ENCODE measurements around the gene HEATR5B. TPM values are rescaled to one million over a fixed set of nuclear protein-coding genes. Genes with fewer than 3 reads are reported as not detected.

The HEATR5B gene
- total and polyA plus RNA-seq, 2 of the 8 experiments (the other 6 are each of a cell fraction or from before 2014, with no cell fraction given) = 7.0 to 12.6 TPM

- no peak for TF ChIP-seq CTBP2 (IDR thresholded peaks at IDR 0.05; ENCODE audit: borderline replicate concordance, insufficient read depth, insufficient read length, low read length)
- TF ChIP-seq RFX5 (IDR thresholded peaks at IDR 0.05; ENCODE audit: borderline replicate concordance, low read depth, low read length) = no peak
- TF ChIP-seq GTF2F1 (IDR thresholded peaks at IDR 0.05; ENCODE audit: borderline replicate concordance, low read depth, low read length) = no peak
- TF ChIP-seq TEAD4 (IDR thresholded peaks at IDR 0.05; ENCODE audit: low read depth, low read length) = no peak
- no peak overlapping the region for H3K4me2 ChIP-seq (ENCODE audit: insufficient read depth in 1 of 2, low read depth in 2 of 2, low read length in 2 of 2)
- H2BK15ac ChIP-seq (ENCODE audit: low read length) = no peak overlapping the region
- no peak for FAIRE-seq
- no peak overlapping the region for H2AK5ac ChIP-seq (ENCODE audit: low read depth, low read length)
- H2BK5ac ChIP-seq (ENCODE audit: low read depth, low read length) = no peak overlapping the region
- no peak overlapping the region for H3K9ac ChIP-seq (replicated peaks in 1 of 4; ENCODE audit: extremely low read depth in 1 of 4, low read depth in 3 of 4, low read length in 3 of 4)
- H3K4ac ChIP-seq (replicated peaks; ENCODE audit: insufficient read length, low read depth, low read length) = no peak overlapping the region
- H3K4me1 ChIP-seq (replicated peaks in 1 of 4; ENCODE audit: control insufficient read depth in 3 of 4, insufficient read depth in 4 of 4, low read length in 3 of 4) = no peaks in the 10 kb centered on the region
- H3K14ac ChIP-seq (ENCODE audit: insufficient read length) = no peak overlapping the region
- no peak overlapping the region for H3K27ac ChIP-seq (ENCODE audit: low read depth, low read length)
- H4K8ac ChIP-seq (ENCODE audit: extremely low read depth, insufficient read depth, low read length) = no peak overlapping the region
- no peak overlapping the region for H2BK120ac ChIP-seq (replicated peaks; ENCODE audit: low read depth, low read length)
- DNase-seq (ENCODE audit: low read depth in 1 of 2, low spot score in 2 of 2) = no peak
- no peak overlapping the region for H4K5ac ChIP-seq (ENCODE audit: insufficient read length, low read depth, low read length)
- H4K20me1 ChIP-seq (replicated peaks in 1 of 2; ENCODE audit: control insufficient read depth in 1 of 2, insufficient read depth in 2 of 2, low read length in 2 of 2) = no peaks in the 10 kb centered on the region
- no peak overlapping the region for H2BK12ac ChIP-seq (ENCODE audit: low read depth, low read length)
- ChIA-PET POLR2A (ENCODE audit: partially characterized antibody) (no interaction called here), CTCF (ENCODE audit: partially characterized antibody) (interaction anchor here (0.8 kb wide), 1 partner anchor 138 kb away, joined by 6 read pairs; no protein-coding TSS in a partner anchor)
- no peak overlapping the region for H2BK20ac ChIP-seq (ENCODE audit: low read length)
- peaks cover 0 to 29% (median 22%) of the 10 kb centered on the region in 4 experiments; a peak in 7 of 8 replicates for H3K36me3 ChIP-seq (ENCODE audit: control insufficient read depth in 2 of 4, insufficient read depth in 4 of 4, low read length in 3 of 4)
- H3K27me3 ChIP-seq (replicated peaks in 1 of 4; ENCODE audit: control insufficient read depth in 3 of 4, extremely low read depth in 1 of 4, insufficient read depth in 3 of 4, low read length in 3 of 4) = no peaks in the 10 kb centered on the region
- no peak overlapping the region for H3K18ac ChIP-seq (ENCODE audit: extremely low read depth, low read length)
- no peak overlapping the region for H3K56ac ChIP-seq (replicated peaks; ENCODE audit: insufficient read length, low read depth, low read length)
- no peaks in the 10 kb centered on the region for H3K9me3 ChIP-seq (ENCODE audit: insufficient read depth in 2 of 2, low read depth in 1 of 2, low read length in 1 of 2)
- no peaks in the 10 kb centered on the region for H3K79me2 ChIP-seq (ENCODE audit: control insufficient read depth in 1 of 2, insufficient read depth in 2 of 2, low read length in 2 of 2)
- H3K4me3 ChIP-seq (ENCODE audit: extremely low read depth in 1 of 4, insufficient read depth in 2 of 4, low read depth in 3 of 4, low read length in 4 of 4) = no peak overlapping the region
- no peak overlapping the region for H2AFZ ChIP-seq (ENCODE audit: low read length)
- H4K91ac ChIP-seq (replicated peaks; ENCODE audit: insufficient read length, low read length) = no peak overlapping the region
- 76% methylated on average over 2 of the region's 2 CpGs; no CpG with 5 or more reads in 1 of the 2 experiments for WGBS, 2 experiments (ENCODE audit: extremely low coverage in 1 of 2, insufficient coverage in 1 of 2, insufficient read length in 1 of 2, insufficient replicate concordance in 2 of 2, low coverage in 1 of 2, low lambda C conversion rate in 2 of 2, missing lambda C conversion rate in 1 of 2)
- H3K23me2 ChIP-seq (ENCODE audit: low read depth, low read length) = no peaks in the 10 kb centered on the region
- no peak overlapping the region for H3K23ac ChIP-seq (ENCODE audit: insufficient read length)
- no peaks in the 10 kb centered on the region for H3K79me1 ChIP-seq (ENCODE audit: low read depth, low read length)
These were observed 27.8 kb upstream of the HEATR5B start for GRCh38 chr2:37111958-37112357.

Measured in H1 (cell line).